IgD-negative memory B cell (primary cell): ENCODE data around the gene TMEM126B. TPM values are rescaled to one million over a fixed set of nuclear protein-coding genes. Genes with fewer than 3 reads are reported as not detected.
"Not testable (repeated sequence)": the region's sequence is repeated elsewhere in the genome, so short reads cannot be mapped to it uniquely, and the experiment has no call there.

Experiments used
- H3K27ac Mint-ChIP-seq, 3 donors: one replicate each; pipeline ENCODE4 v1.8.0; 2020 to 2022; ENCODE audit warnings: mild to moderate bottlenecking in 3 of 3, mixed read lengths in 3 of 3, moderate library complexity in 1 of 3
- H3K27me3 Mint-ChIP-seq: one replicate; pipeline ENCODE4 v1.8.0; 2021; ENCODE audit warnings: mixed read lengths
- H3K36me3 Mint-ChIP-seq: one replicate; pipeline ENCODE4 v1.8.0; 2020; ENCODE audit warnings: mild to moderate bottlenecking, mixed read lengths
- H3K4me1 Mint-ChIP-seq, 3 donors: one replicate each; pipeline ENCODE4 v1.8.0; 2020 to 2022; ENCODE audit warnings: mixed read lengths in 3 of 3, mild to moderate bottlenecking in 1 of 3
- H3K4me3 Mint-ChIP-seq, 4 donors: one replicate each; pipeline ENCODE4 v1.8.0; 2020 to 2022; ENCODE audit warnings: mild to moderate bottlenecking in 4 of 4, mixed read lengths in 4 of 4, moderate library complexity in 3 of 4
- H3K9me3 Mint-ChIP-seq, 3 donors: one replicate each; pipeline ENCODE4 v1.8.0; 2020 to 2021; ENCODE audit warnings: mixed read lengths in 3 of 3, mild to moderate bottlenecking in 1 of 3
- polyA plus RNA-seq: library from polyadenylated mRNA; unstranded; fragments of 300-500 nt; fragmentation: Illumina TruSeq; gene quantifications from one replicate; pipeline ENCODE4 v1.2.3, GENCODE V29; 2021

TMEM126B gene
- polyA plus RNA-seq, 1 donor from 2014 or later, result 34.4 TPM

DNA sequence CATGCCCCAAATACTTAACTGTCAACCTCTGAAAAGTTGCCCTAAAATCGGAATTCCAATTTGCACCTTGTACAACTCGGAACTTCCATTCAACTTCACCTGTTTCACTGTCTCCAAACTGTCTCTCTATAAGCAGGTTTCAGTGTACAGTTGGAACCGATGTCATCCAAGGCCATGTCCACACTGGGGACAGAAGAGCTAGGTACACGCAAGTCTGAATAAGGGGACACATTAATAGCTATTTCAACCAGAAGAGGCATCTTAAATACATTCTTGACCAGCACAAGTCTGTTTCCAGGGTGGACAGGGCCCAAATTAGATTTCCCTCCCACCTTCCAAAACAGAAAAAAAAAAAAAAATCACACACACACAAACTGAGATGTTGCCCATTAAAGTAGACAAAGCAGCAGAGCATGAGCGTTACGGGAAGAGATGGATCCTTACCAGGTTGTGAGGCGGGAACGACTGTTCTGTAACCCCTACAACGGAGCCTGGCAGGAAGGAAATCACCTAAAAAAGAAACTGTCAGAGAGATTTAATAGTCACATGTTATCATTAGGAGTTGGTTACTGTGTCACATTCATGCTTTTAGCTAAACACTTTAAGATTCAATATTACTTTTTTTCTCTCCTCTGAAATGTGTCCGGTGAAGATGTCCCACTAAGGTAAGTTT is 34.8 kb downstream of the TMEM126B start:
- Mint-ChIP-seq H3K4me3 (peak overlapping the region; percentile 93 to 100 (median 99)), H3K27ac (peak overlapping the region; percentile 96 to 99 (median 98)), H3K36me3 (peaks cover 2% of the 10 kb centered on the region), H3K9me3 (no peaks in the 10 kb centered on the region), H3K27me3 (no peaks in the 10 kb centered on the region), H3K4me1 (peaks cover 25 to 42% (median 38%) of the 10 kb centered on the region in 3 donors)

DNA sequence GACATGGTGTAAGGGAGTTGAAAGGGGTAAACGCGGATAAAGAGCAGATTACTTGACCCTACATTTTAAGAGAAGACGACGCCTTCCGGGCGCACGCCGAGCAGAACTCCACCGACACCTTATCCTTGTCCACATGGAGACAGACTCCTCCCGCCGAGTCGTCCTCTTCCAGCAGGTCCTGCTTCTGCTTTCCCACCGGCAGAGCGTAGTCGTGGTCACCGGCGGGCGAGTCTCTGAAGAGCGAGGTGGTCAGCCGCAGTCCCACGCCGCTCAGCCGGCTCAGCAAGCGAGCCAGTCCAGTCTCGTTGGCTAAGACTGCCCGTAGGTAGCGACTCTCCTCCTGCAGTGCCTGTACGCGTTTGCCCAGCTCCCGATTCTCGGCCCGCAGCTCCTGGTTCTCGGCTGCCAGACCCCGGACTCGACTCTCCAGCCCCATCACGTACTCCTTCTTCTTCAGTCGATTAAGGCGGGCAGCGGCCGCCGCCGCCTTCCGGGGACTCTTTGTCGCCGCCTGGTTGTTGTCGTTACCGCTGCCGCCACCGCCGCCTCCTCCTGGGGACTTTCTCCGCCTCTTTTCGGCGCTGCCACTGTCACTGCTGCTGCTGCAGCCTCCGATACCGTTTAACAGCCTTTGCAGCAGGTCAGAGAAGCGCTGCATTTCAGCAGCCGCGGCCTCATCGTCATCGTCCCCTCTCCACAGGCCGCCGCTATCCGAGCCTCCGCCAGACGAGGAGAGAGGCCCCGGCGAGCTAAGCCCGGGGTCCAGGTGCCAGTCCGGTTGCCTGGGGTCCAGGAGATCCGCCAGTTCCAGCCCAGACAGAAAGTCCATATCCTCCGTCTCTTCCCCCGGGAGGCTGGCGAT is 35.6 kb downstream of the TMEM126B start:
- Mint-ChIP-seq H3K4me3 (peak overlapping the region; percentile 93 to 100 (median 99)), H3K27me3 (no peaks in the 10 kb centered on the region), H3K9me3 (no peaks in the 10 kb centered on the region), H3K4me1 (peaks cover 25 to 39% (median 36%) of the 10 kb centered on the region in 3 donors), H3K27ac (peak overlapping the region; percentile 96 to 99 (median 98)), H3K36me3 (peaks cover 2% of the 10 kb centered on the region)

DNA sequence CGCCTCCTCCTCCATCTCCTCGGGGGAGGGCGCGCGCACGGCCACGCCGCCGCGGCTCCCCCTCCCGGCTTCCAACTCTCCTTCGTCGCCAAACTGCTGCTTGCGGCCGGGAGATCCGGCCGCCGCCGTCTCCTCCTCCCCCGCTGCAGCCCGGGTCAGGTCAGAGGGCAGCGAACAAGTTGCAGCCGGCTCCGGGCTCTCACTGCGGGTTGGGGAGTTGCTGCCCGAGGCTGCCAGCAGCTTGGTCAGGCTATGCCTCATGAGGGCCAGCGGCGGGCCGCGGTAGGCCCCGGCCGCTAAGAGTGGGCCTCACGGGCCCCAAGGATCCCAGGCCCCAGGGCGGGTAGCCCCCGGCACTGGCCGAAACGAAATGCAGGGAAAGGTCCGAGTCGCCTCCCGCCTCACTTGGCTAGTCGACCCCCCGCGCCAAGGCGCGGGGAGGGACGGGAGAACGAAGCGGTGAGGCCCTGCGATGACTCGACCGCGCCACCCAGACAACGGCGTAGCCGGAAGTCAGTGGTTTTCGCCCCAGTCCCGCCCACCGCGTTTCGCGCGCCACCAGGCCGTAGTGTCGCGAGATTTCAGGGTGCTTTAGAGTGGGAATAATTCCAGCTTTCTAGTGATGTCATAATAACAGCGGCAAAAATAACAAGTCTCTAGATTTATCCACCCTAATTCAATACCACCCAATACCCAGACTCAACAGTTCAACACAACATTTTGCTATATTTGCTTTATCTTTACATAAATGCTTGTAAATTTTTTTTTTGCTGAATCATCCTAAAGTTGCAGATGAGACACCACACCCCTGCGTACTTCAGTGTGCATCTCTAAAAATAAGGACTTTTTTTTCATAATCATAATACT is 36.5 kb downstream of the TMEM126B start, which contains the start of gene CREBZF:
Gene CREBZF, minus strand, starts transcription at position 515 of the 867 bp plus-strand sequence. Its CDS starts 254 bp downstream, at position 261.
- Mint-ChIP-seq H3K9me3 (no peaks in the 10 kb centered on the region), H3K27me3 (no peaks in the 10 kb centered on the region), H3K4me3 (peak within 1 kb of the TSS; percentile 93 to 100 (median 99)), H3K27ac (peak within 1 kb of the TSS; percentile 96 to 99 (median 98)), H3K36me3 (peaks cover 2% of the 10 kb centered on the region), H3K4me1 (peaks cover 25 to 32% (median 31%) of the 10 kb centered on the region in 3 donors)

DNA sequence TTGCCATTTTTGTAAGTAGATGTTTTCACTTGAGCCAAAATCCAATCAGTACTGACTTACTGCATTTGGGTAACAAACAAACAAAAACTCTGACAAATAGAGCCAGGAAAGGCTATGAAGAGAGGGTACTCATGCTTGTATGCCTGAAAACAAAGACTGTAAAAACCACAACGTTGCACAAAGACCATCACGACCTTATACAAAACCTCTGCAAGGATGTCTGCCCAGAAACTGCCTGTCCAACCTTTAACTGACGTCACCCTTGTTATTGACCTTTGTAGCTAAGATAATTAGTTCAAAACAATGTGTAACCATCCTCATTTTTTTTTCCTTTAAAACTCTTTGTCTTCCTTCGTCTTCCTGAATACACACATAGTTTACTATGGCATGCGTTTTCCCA is 37.3 kb downstream of the TMEM126B start:
- H3K27ac Mint-ChIP-seq, result peak overlapping the region in 2 of 3 donors; percentile 98 to 99
- no peaks in the 10 kb centered on the region for H3K27me3 Mint-ChIP-seq
- H3K4me3 Mint-ChIP-seq, result peak overlapping the region in 3 of 4 donors; percentile 32 to 100 (median 99)
- H3K36me3 Mint-ChIP-seq, result peaks cover 2% of the 10 kb centered on the region
- no peaks in the 10 kb centered on the region for H3K9me3 Mint-ChIP-seq
- peaks cover 23 to 30% (median 24%) of the 10 kb centered on the region in 3 donors for H3K4me1 Mint-ChIP-seq

DNA sequence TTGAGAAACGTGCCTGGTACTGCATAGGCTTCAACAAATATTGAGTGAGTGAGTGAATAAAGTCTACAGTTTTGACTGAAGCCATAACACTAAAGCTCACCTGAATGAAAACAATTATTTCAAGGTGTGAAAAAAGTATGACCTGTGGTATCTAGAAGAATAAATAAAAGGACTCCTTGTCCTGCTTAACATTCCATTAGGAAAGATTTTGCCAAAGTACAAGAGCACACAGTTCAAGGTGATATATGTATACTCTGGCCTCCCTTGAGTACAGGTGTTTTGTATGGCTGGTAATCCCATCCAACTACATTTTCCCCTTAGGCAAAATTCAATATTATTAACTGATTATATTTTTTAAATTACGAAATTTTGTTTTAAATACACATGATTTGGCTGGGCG is 38.3 kb downstream of the TMEM126B start:
- Mint-ChIP-seq H3K36me3 (peaks cover 5% of the 10 kb centered on the region), H3K4me1 (peaks cover 15 to 21% (median 16%) of the 10 kb centered on the region in 3 donors), H3K27me3 (no peaks in the 10 kb centered on the region), H3K27ac (no peak overlapping the region), H3K4me3 (peak overlapping the region in 1 of 4 donors; percentile 44), H3K9me3 (peaks cover 0 to 1% (median 0%) of the 10 kb centered on the region in 3 donors)

DNA sequence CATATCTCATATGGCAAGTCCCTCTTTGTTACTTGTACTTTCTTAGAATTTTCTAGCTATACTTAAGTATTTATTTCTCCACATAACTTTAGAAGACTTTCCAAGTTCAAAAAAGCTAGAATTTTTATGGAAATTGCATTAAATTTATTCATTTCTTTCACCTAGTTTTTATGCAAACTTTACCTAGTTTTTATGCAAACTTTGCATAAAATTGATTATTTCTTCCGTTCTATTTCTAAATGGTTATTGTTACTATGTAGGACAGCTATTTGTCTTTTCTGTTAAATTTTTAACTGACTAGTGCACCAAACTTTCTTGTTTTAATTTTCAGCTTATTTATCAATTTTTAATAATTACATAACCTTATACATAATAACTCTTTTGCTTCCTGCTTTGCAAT is 39.8 kb downstream of the TMEM126B start:
- Mint-ChIP-seq H3K27me3 (no peaks in the 10 kb centered on the region), H3K4me3 (peak overlapping the region in 1 of 4 donors; percentile 31), H3K4me1 (peaks cover 8 to 16% (median 13%) of the 10 kb centered on the region in 3 donors), H3K36me3 (peaks cover 5% of the 10 kb centered on the region), H3K27ac (no peak overlapping the region), H3K9me3 (peaks cover 0 to 4% (median 3%) of the 10 kb centered on the region in 3 donors)

DNA sequence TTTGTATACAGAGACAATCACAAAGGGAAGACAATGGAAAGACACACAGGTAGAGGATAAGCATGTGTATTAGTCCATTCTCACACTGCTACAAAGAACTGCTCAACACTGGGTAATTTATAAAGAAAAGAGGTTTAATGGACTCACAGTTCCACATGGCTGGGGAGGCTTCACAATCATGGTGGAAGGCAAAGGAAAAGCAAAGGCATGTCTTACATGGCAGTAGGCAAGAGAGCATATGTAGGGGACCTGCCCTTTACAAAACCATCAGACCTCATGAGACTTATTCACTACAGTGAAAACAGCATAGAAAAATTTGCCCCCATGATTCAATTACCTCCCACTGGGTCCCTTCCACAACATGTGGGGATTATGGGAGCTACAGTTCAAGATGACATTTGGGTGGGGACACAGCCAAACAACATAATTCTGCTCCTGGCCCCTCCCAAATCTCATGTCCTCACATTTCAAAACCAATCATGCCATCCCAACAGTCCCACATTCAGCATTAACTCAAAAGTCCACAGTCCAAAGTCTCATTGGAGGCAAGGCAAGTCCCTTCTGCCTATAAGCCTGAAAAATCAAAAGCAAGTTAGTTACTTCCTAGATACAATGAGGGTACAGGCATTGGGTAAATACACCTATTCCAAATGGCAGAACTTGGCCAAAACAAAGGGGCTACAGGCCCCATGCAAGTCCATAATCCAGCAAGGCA is 42.7 kb downstream of the TMEM126B start:
- H3K9me3 Mint-ChIP-seq, H3K4me1 Mint-ChIP-seq, H3K36me3 Mint-ChIP-seq, H3K27ac Mint-ChIP-seq, H3K27me3 Mint-ChIP-seq: not testable (repeated sequence)
- H3K4me3 Mint-ChIP-seq, result peak overlapping the region in 1 of 4 donors; percentile 43

DNA sequence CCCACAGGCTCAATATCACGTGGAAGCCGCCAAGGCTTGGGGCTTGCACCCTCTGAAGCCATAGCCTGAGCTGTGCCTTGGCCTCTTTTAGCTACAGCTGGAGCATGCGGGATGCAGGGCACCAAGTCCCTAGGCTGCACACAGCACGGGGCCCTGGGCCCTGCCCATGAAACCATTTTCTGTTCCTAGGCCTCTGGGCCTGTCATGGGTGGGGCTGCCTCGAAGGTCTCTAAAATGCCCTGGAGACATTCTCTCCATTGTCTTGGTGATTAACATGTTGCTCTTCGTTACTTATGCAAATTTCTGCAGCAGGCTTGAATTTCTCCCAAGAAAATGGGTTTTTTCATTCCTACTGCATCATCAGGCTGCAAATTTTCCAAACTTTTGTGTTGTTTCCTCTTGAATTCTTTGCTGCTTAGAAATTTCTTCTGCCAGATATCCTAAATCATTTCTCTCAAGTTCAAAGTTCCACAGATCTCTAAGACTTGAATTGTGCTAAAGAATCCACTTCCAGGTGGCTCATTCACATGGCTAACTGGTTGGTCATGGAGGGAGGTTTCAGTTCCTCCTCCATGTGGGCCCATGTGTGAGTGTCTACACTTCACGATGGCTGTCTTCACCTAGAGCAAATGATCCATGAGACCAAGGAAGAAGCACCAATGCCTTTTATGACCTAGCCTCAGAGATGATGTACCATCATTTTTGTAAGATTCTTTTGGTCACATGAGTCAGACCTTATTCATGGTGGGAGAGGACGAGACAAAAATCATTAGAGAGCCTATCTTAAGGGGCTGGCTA is 43.9 kb downstream of the TMEM126B start:
- Mint-ChIP-seq H3K36me3 (peaks cover 3% of the 10 kb centered on the region), H3K4me3 (peak overlapping the region in 1 of 4 donors; percentile 8), H3K27me3 (no peaks in the 10 kb centered on the region), H3K9me3 (peaks cover 0 to 8% (median 4%) of the 10 kb centered on the region in 3 donors), H3K4me1 (peaks cover 0 to 4% (median 0%) of the 10 kb centered on the region in 3 donors), H3K27ac (no peak overlapping the region)

DNA sequence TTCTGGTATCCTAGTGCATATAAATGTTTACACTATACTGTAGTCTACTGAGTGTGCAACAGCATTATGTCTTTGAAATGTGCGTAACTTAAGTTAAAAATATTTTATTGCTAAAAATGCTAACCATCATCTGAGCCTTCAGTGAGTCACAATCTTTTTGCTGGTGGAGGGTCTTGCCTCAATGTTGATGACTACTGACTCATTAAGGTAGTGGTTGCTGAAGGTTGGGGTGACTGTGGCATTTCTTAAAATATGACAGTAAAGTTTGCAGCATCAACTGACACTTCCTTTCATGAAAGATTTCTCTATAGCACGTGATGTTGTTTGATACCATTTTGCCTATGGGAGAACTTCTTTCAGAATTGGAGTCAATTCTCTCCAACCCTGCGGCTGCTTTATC is 45.0 kb downstream of the TMEM126B start:
- Mint-ChIP-seq H3K27me3 (no peaks in the 10 kb centered on the region), H3K36me3 (peaks cover 3% of the 10 kb centered on the region), H3K9me3 (peaks cover 0 to 8% (median 4%) of the 10 kb centered on the region in 3 donors), H3K4me1 (peaks cover 0 to 4% (median 0%) of the 10 kb centered on the region in 3 donors), H3K4me3 (no peak overlapping the region), H3K27ac (no peak overlapping the region)

DNA sequence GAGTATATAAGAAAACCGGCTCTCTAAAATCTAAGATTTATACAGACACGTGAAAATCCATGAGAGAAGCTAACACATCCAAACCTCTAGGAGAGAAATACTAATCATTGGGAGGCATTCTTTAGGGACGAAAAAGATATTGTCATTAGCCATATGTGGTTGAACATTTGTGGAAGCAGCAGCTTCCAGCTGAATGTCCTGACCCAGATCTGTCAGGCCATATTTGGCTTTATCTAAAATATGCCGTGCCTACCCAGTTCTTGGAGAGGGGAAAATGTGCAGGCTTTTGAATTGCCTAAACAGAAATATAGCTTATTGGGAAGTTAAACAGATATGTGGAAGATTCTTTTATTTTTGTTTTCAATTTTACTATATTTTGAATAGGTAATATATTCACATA is 51.2 kb downstream of the TMEM126B start:
- Mint-ChIP-seq H3K9me3 (peaks cover 0 to 2% (median 0%) of the 10 kb centered on the region in 3 donors), H3K27ac (no peak overlapping the region), H3K27me3 (peaks cover 2% of the 10 kb centered on the region), H3K4me1 (peaks cover 4 to 7% (median 7%) of the 10 kb centered on the region in 3 donors), H3K4me3 (no peak overlapping the region), H3K36me3 (no peaks in the 10 kb centered on the region)

DNA sequence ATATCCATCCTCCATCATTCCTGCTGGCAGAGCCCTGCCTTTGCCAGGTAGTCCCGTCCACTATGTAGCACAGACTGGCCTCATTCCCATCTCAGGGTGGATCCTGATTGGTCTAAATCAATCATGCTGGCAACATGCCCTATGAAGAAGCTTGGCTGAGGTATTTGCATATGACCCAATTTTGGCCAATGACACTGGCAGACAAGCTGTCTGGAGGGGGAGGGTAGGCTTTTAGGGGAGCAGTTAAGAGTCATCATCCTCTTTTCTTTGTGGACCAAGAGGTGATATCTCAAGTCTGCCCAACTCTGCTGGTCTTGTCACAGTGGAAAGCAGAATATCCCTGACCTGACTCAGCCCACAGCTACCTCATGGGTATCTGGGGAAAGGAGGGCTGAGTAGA is 52.5 kb downstream of the TMEM126B start:
- Mint-ChIP-seq H3K4me1 (peaks cover 4 to 7% (median 7%) of the 10 kb centered on the region in 3 donors), H3K27ac (no peak overlapping the region), H3K36me3 (no peaks in the 10 kb centered on the region), H3K27me3 (peaks cover 5% of the 10 kb centered on the region), H3K9me3 (no peaks in the 10 kb centered on the region), H3K4me3 (no peak overlapping the region)

DNA sequence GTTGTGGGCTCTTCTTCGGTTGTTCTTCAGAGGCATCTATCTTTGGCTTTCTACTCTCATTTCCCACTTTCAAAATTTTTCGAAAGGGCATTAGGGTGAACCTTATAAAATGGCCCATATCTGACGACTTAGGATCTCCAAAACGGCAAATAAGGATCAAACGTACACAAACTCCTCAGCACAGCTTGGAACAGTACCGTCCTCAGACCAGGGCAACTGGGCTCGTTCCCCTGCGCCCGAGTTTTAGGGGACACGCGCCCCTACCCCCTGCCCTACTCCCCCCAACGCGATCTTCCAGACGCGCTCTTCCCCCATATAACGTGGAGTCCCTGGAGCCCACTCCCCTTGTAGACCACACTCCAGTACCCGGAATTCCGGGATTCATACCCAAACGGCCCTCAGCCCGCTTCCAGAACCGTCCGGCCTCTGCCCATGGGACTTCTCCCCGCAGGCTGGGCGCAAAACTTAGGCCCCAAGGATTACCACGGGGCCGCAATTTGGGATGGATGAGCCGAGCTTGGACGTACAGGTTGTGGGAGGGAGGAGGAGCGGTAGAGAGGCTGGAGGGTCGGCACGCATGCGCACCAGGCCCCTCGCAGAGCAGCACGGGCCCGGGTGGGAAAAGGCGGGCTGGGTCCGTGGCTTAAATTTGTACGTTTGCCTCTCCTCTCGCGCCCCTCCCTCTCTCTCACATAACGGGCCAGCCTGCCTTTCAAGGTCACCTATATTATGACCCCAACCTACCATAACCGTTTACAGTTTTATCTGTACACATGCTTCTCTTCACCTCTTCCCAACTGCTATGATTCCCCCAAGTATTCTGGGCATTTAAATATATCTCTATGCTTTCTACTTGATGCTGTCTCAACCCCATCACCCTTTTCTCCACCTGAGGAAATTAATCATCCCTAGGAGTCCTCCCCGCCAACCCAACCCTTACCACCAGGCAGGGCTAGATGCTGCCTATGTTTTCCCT is 54.2 kb downstream of the TMEM126B start:
- peaks cover 5% of the 10 kb centered on the region for H3K27me3 Mint-ChIP-seq
- no peaks in the 10 kb centered on the region for H3K9me3 Mint-ChIP-seq
- H3K27ac Mint-ChIP-seq, result peak overlapping the region; percentile 2 to 78 (median 41)
- H3K36me3 Mint-ChIP-seq, result no peaks in the 10 kb centered on the region
- H3K4me3 Mint-ChIP-seq, result peak overlapping the region; percentile 59 to 90 (median 86)
- H3K4me1 Mint-ChIP-seq, result peaks cover 4 to 7% (median 7%) of the 10 kb centered on the region in 3 donors
